GM19395 (cell line): Measurements from ENCODE around the gene ASB15.

Source experiments
- ATAC-seq: cut with Tn5 transposase; IDR thresholded peaks from one replicate; pipeline ENCODE4 v1.9.1; 2021; ENCODE audit warnings: mild to moderate bottlenecking, moderate library complexity; ENCODE audit not compliant: unreplicated experiment

Gene ASB15

DNA sequence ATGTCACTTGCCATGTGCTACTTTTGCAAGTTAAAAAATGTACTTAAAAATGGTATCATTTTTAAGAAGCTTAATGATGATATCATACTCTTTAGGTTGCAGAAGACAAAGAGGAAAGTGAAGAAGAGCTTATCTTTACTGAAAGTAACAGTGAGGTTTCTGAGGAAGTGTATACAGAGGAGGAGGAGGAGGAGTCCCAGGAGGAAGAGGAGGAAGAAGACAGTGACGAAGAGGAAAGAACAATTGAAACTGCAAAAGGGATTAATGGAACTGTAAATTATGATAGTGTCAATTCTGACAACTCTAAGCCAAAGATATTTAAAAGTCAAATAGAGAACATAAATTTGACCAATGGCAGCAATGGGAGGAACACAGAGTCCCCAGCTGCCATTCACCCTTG, 60.1 kb downstream of the ASB15 start:
- ATAC-seq = no peak

GRCh38 chr7:123662293-123662692, 60.7 kb downstream of the ASB15 start:
- ATAC-seq = no peak

DNA sequence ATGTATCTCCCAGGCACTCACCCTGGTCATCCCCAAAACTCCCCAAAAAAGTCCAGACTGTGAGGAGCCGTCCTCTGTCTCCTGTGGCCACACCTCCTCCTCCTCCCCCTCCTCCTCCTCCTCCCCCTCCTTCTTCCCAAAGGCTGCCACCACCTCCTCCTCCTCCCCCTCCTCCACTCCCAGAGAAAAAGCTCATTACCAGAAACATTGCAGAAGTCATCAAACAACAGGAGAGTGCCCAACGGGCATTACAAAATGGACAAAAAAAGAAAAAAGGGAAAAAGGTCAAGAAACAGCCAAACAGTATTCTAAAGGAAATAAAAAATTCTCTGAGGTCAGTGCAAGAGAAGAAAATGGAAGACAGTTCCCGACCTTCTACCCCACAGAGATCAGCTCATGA, 61.1 kb downstream of the ASB15 start:
- no peak for ATAC-seq

GRCh38 chr7:123663200-123663599, 61.6 kb downstream of the ASB15 start:
- ATAC-seq = no peak

- ATAC-seq = no peak
These were observed 63.5 kb downstream of the ASB15 start for GRCh38 chr7:123665157-123665556.

DNA sequence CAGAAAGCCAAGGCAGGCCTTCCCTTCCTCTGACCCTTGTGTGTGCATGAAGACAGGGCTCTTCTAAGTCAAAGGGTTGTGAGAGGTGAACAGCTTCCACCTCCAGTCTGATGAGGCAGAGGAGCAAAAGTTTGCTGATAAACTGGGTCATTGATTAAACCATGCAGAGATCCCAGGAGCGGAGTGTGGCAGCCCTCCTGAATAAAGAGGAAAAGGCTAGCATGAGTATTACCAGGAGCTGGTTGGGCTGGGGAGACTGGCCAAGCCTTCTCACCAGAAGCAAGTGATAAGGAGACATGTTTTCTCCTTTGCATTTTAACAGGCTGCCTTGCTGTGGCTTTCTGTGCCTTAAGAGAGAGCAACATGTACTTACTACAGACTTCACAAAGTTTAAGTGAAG, 64.3 kb downstream of the ASB15 start:
- no peak for ATAC-seq

DNA sequence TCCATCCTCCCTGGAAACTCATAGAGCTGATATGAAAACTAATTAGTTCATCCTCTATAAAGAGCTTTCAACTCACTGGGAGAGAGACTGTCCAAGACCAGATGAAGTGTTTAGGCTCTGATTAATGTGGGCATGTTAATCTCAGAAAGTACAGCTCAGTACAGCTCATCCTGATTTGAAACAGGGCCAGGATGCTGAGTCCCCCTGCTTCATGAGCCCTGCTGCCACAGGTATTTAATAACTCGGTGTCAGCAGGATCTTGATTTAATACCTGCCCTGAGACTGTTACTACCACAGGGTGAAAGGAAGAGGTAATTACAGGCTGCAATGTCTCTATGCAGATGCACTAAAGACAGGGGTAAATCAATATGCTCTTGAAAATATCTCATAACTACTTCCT, 64.9 kb downstream of the ASB15 start:
- no peak for ATAC-seq

- ATAC-seq = no peak
These were observed 67.9 kb downstream of the ASB15 start for GRCh38 chr7:123669485-123669884.

DNA sequence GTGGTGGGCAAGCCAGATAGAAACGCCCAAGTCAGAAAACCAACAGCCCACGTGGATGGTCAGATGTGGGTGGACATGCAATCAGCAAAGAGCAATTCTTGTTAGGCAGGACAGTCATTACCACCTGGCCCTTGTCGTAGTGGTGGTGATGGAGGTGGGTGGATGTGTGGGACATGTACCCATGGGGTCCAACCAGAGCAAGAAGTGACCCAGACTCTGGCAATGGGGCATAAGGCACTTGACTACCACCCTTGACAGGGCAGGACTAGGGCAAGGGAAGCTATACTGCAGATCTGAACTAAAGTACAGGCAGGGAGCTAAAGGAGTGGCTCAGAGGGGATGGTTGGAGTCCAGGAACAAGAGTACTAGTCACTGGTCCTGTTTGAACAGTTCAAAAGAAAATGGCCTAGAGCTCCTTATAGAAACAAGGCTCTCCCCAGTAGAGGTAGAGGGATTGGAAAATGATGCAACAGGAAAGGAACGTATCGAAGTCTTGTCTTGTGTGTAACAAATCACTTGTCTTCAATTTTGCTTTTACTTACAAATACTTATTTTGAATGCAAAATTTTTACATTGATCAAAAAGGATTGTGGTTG, 71.6 kb downstream of the ASB15 start:
- no peak for ATAC-seq

- no peak for ATAC-seq
These were observed 72.3 kb downstream of the ASB15 start for GRCh38 chr7:123673752-123674398.

GRCh38 chr7:123674399-123675180, 73.0 kb downstream of the ASB15 start:
- ATAC-seq = no peak

GRCh38 chr7:123675181-123675473, 73.5 kb downstream of the ASB15 start:
- ATAC-seq = no peak

GRCh38 chr7:123677061-123677715, 75.6 kb downstream of the ASB15 start:
- ATAC-seq = no peak

DNA sequence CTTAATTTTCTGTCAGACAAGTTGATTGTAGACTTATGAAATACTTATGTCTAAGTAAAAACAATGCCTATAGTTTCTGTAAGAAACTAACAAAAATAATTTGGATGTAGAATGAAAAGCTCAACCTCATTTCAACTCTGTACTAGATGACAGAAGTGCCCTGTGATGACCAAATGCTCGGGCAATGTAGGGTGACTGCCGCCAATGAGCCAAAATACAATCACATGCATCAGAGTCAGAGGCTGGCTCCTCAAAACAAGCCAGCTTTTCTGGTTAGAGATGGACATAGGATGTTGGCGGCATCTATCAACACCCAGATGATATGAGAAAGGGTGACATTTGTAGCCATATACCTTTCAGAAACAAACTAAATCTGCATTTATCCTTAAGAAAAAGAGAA, 78.0 kb downstream of the ASB15 start:
- no peak for ATAC-seq

DNA sequence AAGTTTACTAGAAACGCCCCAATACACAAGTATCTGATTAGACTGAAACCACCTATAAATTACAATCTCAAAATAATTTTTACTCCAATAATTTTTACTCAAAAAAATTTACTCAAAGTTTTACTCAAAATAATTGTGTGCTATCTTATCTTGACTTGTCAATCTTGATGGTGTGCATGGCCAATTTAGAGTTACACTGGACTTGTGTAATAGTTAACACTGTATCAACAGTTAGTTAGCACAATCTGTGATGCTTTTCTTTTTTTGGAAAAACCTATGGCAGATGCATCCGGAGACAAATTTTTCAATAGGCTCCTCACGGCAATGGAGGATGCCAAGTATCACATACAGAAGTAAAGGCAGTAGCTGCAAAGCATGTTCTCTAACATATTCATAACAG, 79.0 kb downstream of the ASB15 start:
- no peak for ATAC-seq

DNA sequence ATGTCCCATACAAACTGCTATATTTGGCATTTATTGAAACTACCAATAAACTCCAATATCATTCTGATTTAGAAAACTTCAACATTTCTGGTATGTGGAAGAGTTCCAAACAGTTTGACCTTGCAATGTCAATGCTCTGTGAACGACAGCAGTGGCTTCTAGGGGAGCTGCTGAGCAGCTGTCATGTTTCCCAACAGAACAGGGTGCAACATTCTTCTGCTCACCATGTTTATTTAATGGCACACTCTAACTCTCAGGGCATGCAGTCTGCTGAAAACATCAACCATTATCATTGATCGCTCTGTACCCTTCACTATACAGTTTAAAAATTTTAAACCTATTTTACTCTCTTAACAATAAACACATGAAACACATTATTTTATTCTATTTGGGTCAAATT, 79.9 kb downstream of the ASB15 start:
- ATAC-seq = no peak

DNA sequence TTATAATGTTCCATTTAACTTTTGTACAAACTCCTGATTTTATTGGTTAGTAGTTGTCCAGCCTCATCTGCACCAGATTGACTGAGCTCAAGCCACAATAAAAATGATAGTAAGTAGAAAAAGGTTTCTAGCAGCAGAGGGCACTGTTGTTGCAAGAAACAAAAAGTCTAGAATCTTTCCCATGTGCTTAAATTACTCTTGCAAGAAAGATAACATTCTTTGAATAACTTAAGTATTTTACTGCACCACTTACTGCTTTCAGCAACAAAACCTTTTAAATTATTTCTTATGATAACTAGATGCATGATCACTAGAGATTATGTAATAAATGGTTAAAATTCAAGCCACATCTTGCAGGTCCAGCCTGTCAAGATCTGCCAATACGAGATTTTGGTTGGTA, 81.1 kb downstream of the ASB15 start:
- ATAC-seq = peak; percentile 73

DNA sequence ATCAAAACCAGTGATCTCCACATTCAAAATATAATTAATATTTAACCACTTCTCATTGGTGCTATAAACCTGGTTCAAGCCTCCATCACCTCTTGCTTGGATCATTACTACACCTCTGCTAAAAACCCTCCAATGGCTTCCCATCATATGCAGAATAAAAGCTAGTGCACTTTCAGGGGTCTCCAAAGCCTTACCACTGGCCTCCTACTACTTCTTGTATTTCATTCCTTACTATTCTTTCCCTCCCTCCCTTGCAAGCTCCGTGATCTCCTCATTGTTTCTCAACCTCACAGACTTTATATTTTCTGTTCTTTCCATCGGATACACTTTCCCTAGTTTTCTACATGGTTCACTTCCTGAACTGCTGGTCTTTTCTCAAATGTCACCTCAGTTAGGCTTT, 85.5 kb downstream of the ASB15 start:
- ATAC-seq = no peak

DNA sequence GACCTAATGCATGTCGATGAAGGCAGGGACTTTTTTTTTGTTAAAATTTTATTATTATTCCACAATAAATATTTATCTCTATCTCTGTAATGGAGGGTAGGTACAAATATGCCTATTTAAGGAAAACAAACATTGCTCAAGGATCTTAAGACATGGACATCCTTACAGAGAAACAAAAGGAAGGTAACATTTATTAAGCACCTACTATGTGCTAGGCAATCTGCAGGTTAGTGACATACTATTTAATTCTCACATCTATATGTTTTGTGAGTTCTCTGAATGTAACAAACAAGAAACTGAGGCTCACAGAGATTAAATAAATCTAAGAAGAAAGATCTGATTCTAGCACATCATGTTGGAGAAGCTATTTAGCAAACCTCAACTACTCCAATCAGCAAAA, 86.1 kb downstream of the ASB15 start:
- no peak for ATAC-seq
